Activated CD8-positive, alpha-beta T cell treated with anti-CD3 and anti-CD28 coated beads for 36 hours (primary cell): ENCODE data around the gene PNPLA5. TPM values are rescaled to one million over a fixed set of nuclear protein-coding genes. Genes with fewer than 3 reads are reported as not detected.

Experiments
- ATAC-seq: fragments of 200-7000 bp; cut with Tn5 transposase; one replicate; pipeline ENCODE4 v1.10.0; 2021; ENCODE audit warnings: mild to moderate bottlenecking, moderate library complexity
- CTCF ChIA-PET: fragments of 350-600 bp; sonication (Branson Sonifier 250); formaldehyde crosslinking; loops from one replicate; lab custom pipeline; 2021; ENCODE audit warnings: antibody characterized with exemption; lab: Charles Lee
- POLR2A ChIA-PET: fragments of 350-600 bp; sonication (Branson Sonifier 250); formaldehyde crosslinking; loops from one replicate; lab custom pipeline; 2021; ENCODE audit warnings: antibody characterized with exemption; lab: Charles Lee
- DNase-seq: peaks from one replicate; pipeline ENCODE4 v3.0.0-alpha.2; 2020
- H3K27ac Mint-ChIP-seq: one replicate; pipeline ENCODE4 v1.8.0; 2021; ENCODE audit warnings: mild to moderate bottlenecking, mixed read lengths
- H3K27me3 Mint-ChIP-seq: one replicate; pipeline ENCODE4 v1.8.0; 2021; ENCODE audit warnings: mixed read lengths
- H3K36me3 Mint-ChIP-seq: one replicate; pipeline ENCODE4 v1.8.0; 2021; ENCODE audit warnings: low read depth, mixed read lengths
- H3K4me1 Mint-ChIP-seq: one replicate; pipeline ENCODE4 v1.8.0; 2021; ENCODE audit warnings: low read depth, mixed read lengths
- H3K4me3 Mint-ChIP-seq: one replicate; pipeline ENCODE4 v1.8.0; 2021; ENCODE audit warnings: mild to moderate bottlenecking, moderate library complexity, mixed read lengths
- H3K9me3 Mint-ChIP-seq: one replicate; pipeline ENCODE4 v1.8.0; 2021; ENCODE audit warnings: mixed read lengths
- intact Hi-C: fragments of 100-400 bp; cut with micrococcal nuclease; formaldehyde crosslinking; loops from one replicate; pipeline ENCODE4 v1.10.0; 2022
- total RNA-seq, 2 experiments: library from RNA; stranded (reverse); gene quantifications; one replicate each; pipeline ENCODE4 v1.2.3, GENCODE V29; 2021
- TF ChIP-seq, protein P1 (sequence below): fragments of 200-600 bp; IDR thresholded peaks from one replicate; pipeline ENCODE4 v1.8.0; 2022; ENCODE audit warnings: antibody characterized with exemption, mild to moderate bottlenecking

The PNPLA5 gene
- total RNA-seq, 2 experiments from 2014 or later, result not detected

DNA sequence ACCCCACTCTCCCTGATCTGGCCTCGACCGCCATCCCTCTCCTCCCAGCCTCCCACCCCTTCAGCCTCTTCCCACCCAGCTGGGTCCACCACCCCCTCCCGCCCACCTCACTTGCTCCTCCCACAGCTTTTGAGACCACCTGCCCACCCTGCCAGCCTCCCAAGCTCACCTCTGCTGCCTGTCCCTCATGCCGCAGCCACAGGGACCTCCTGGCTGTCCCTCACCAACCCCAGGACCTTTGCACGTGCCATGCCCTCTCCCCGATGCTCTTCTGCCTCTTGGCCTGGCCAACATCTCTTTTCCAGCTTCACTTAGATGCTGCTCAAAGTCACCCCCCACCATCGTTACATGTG is 6.5 kb downstream of the PNPLA5 start:
- TF ChIP-seq, protein P1, sequence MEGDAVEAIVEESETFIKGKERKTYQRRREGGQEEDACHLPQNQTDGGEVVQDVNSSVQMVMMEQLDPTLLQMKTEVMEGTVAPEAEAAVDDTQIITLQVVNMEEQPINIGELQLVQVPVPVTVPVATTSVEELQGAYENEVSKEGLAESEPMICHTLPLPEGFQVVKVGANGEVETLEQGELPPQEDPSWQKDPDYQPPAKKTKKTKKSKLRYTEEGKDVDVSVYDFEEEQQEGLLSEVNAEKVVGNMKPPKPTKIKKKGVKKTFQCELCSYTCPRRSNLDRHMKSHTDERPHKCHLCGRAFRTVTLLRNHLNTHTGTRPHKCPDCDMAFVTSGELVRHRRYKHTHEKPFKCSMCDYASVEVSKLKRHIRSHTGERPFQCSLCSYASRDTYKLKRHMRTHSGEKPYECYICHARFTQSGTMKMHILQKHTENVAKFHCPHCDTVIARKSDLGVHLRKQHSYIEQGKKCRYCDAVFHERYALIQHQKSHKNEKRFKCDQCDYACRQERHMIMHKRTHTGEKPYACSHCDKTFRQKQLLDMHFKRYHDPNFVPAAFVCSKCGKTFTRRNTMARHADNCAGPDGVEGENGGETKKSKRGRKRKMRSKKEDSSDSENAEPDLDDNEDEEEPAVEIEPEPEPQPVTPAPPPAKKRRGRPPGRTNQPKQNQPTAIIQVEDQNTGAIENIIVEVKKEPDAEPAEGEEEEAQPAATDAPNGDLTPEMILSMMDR, result peak; percentile 4
- Mint-ChIP-seq H3K27me3 (peaks cover 16% of the 10 kb centered on the region), H3K4me1 (no peaks in the 10 kb centered on the region), H3K4me3 (no peak overlapping the region), H3K27ac (no peak overlapping the region), H3K9me3 (no peaks in the 10 kb centered on the region), H3K36me3 (no peaks in the 10 kb centered on the region)
- intact Hi-C loops, result no loop called here
- ATAC-seq (no peak), DNase-seq (no peak)
- CTCF ChIA-PET, result interaction anchor here (0.6 to 1.9 kb wide), 17 partner anchors 9 to 496 kb away, joined by 3 to 13 read pairs (median 3); no protein-coding TSS in a partner anchor
- POLR2A ChIA-PET, result no interaction called here

DNA sequence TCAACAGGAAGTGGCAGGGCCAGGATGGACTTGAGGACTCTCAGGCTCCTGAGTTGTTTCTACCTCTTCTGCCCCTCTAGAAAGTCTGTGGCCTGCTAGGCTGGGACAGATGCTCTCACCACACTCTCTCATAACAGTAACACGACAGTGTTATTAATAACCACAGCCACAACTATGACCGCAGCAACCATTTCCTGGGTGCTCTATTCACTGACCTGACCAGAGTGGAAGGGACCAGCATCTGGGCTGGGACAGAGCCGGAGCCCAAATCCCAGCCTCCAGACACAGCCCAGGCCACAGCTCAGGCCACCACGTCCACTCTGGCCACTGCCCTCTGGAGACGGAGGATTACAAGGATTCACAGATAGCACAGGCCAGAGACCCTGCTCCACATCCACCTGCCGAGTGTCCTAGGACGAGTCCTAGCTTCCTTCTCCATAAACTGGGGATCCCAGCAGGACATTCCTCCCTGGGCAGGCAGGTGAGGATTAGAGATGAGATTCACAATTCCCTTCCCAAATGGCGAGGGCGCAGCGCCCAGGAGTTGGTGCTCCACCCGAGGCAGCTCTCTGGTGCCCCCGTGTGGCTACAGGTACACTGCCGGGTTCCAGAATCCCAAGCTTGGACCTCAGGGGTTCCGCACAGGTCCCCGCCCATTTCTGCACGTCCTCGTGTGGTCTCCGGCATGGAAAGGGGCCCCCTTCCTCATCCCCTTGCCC is 7.1 kb downstream of the PNPLA5 start:
- DNase-seq (peak; percentile 64), ATAC-seq (peak; percentile 63)
- Mint-ChIP-seq H3K27ac (no peak overlapping the region), H3K36me3 (no peaks in the 10 kb centered on the region), H3K9me3 (no peaks in the 10 kb centered on the region), H3K4me1 (no peaks in the 10 kb centered on the region), H3K4me3 (no peak overlapping the region), H3K27me3 (peaks cover 13% of the 10 kb centered on the region)
- TF ChIP-seq, protein P1, result peak; percentile 80
- ChIA-PET CTCF (interaction anchor here (0.7 to 2.3 kb wide), 19 partner anchors 9 to 496 kb away, joined by 3 to 13 read pairs (median 3); partner anchors contain the start of gene EFCAB6), POLR2A (no interaction called here)
- intact Hi-C loops, result no loop called here

DNA sequence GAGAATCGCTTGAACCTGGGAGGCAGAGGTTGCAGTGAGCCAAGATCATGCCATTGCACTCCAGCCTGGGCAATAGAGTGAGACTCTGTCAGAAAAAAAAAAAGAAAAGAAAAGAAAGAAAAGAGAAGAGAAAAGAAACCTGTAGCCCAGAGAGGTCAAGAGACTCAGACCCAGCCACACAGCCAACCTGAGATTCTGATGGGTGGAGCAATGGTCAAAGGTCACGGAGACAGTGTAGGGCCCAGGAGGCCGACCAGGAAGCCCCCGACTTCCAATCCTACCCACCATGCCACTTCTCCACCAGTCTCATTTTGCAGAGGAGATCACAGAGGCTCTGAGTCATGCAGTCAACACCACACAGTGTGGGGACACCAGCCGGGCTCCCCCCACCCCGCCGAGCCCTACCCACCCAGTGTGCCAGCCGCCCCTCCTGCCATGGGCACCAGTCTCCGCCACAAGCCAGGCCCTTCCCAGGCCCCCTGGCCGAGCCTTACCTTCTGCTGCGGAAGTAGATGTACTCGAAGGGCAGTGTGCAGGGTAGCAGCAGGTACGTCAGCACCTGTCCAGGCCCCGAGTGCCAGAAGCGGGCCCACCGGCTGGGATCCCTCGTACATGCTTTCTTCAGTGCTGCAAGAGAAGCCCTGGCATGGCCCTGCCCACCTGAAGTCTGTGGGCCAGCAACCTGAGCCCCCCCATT is 7.9 kb downstream of the PNPLA5 start:
- Mint-ChIP-seq H3K27ac (no peak overlapping the region), H3K4me3 (no peak overlapping the region), H3K4me1 (no peaks in the 10 kb centered on the region), H3K9me3 (no peaks in the 10 kb centered on the region), H3K27me3 (peaks cover 8% of the 10 kb centered on the region), H3K36me3 (no peaks in the 10 kb centered on the region)
- no peak for ATAC-seq
- TF ChIP-seq, protein P1, result no peak
- CTCF ChIA-PET, result interaction anchor here (0.6 to 2.3 kb wide), 35 partner anchors 9 to 574 kb away, joined by 3 to 33 read pairs (median 4); partner anchors contain the start of genes EFCAB6 and PNPLA3
- POLR2A ChIA-PET, result no interaction called here
- intact Hi-C loops, result no loop called here
- DNase-seq, result no peak

DNA sequence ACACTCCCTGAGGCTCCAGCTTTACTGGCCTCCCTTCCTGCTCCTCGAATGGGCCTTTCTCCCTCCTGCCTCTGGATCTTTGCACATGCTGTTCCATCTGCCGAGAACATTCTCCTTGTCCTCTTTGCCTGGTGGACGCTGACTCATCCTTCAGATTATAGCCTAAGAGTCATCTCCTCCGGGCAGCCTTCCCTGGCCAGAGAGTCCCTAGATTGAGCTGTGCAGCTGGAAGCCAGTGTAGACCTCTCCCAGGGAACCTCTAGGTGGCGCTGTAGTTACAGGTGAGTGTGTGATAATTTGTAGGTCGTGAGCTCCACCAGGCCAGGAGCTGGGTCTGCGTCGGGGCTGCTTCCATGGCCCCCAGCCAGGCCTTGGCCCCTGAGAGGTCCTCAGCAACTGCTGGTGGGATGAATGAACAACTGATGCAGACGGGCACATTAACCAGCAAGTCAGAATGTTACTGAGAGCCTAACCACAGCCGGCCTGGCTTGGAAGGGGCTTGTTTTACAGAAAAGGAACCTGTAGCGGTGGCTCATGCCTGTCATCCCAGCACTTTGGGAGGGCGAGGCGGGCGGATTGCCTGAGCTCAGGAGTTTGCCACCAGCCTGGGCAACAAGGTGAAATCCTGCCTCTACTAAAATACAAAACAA is 8.7 kb downstream of the PNPLA5 start:
- DNase-seq, result peak; percentile 77
- H3K4me3 Mint-ChIP-seq, result no peak overlapping the region
- H3K36me3 Mint-ChIP-seq, result no peaks in the 10 kb centered on the region
- peaks cover 8% of the 10 kb centered on the region for H3K27me3 Mint-ChIP-seq
- POLR2A ChIA-PET, result no interaction called here
- ATAC-seq, result peak; percentile 89
- H3K9me3 Mint-ChIP-seq, result no peaks in the 10 kb centered on the region
- TF ChIP-seq, protein P1, result peak; percentile 71
- CTCF ChIA-PET, result interaction anchor here (0.6 to 2.3 kb wide), 33 partner anchors 9 to 743 kb away, joined by 3 to 33 read pairs (median 4); partner anchors contain the start of genes EFCAB6 and PNPLA3
- no peaks in the 10 kb centered on the region for H3K4me1 Mint-ChIP-seq
- no peak overlapping the region for H3K27ac Mint-ChIP-seq
- intact Hi-C loops, result no loop called here
